Measurements from ENCODE around the gene PKM.

Gene PKM

DNA sequence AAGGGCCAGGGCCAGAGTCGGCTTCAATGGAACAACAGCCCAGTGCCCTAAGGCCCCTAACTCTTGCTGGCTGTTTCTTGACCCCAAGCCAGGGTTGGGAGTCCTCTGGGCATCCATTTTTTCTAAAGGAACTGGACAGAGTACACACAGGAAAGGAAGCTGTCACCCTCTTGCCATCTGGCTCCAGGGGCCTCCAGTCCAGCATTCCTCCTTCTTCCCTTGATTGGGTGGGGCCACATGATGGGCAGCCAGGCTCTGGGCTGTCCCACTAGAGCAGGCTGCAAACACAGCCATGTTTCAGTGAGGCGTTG is 31.8 kb downstream of the PKM start:
- TF ChIP-seq CTCF (IDR thresholded peaks at IDR 0.05) = no peak

- no peak for TF ChIP-seq CTCF (IDR thresholded peaks at IDR 0.05)
Measured at GRCh38 chr15:72198356-72199204, 32.4 kb downstream of the PKM start.

- TF ChIP-seq CTCF (IDR thresholded peaks at IDR 0.05) = no peak
Measured at GRCh38 chr15:72197460-72198355, 33.3 kb downstream of the PKM start, which contains the start of gene GRAMD2A. TSS of gene GRAMD2A (minus strand) at chr15:72197787.

DNA sequence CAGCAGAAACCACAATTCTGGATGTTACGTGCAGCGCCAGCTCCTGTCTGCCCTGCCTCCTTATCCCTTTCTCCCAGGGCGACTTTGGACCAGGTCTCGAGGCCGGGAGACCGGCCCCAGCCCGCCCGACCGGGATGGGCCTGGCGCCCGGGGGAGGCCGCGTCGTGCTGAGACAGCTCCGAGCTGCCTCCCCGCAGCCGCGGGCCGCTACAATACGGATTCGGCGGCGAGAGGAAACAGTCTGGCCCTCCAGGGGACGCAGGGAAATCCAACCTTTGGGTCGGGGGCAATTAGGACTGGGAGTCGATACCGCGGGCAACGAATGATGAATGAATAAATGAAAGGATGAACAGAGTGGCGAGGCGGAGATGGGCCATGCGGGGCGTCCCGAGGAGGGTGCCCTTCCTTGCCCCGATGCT is 33.9 kb downstream of the PKM start:
- no peak for TF ChIP-seq CTCF (IDR thresholded peaks at IDR 0.05)

DNA sequence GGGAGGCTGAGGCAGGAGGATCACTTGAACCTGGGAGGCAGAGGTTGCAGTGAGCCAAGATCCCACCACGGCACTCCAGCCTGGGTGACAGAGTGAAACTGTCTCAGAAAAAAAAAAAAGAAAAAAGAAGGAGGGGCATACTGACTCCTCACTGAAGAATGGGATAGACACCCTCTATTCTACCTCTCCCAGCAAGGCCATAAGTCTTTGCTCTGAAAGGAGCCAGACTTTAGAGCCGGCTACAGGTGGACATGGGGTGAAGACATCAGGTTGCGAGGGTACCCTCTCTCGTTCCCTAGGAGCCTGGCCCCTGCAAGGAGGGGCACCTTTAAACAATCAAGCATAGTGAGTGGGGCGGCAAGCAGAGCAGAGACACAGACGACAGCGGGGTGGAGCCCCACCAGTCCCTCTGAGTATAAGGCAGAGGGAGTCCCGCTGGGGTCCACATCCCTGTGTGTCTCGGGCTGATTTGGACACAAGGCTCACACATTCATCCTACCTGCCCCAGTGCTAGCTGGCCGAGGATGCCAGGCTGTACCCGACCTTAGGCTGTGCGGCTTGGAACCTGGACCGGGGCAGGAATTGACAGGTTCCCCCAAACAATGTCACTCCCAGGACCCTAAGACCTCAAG is 34.5 kb downstream of the PKM start:
- no peak for TF ChIP-seq CTCF (IDR thresholded peaks at IDR 0.05)

- TF ChIP-seq CTCF (IDR thresholded peaks at IDR 0.05) = no peak
Measured at GRCh38 chr15:72195101-72195511, 35.9 kb downstream of the PKM start.

GRCh38 chr15:72193836-72194396 is 37.1 kb downstream of the PKM start:
- TF ChIP-seq CTCF (IDR thresholded peaks at IDR 0.05) = no peak
